ENCODE data around the gene HSPBP1.

- no peak for TF ChIP-seq ZNF639 (tag by site-specific recombination; IDR thresholded peaks at IDR 0.05)
- no peak for TF ChIP-seq CTCF (tag by site-specific recombination; IDR thresholded peaks at IDR 0.05)
- no peak for TF ChIP-seq ZNF426 (tag by site-specific recombination; IDR thresholded peaks at IDR 0.05)
- no peak for TF ChIP-seq ZNF664 (tag by site-specific recombination; IDR thresholded peaks at IDR 0.05)
- TF ChIP-seq ZNF350 (tag by site-specific recombination; IDR thresholded peaks at IDR 0.05), result no peak
- no peak for TF ChIP-seq ZNF501 (tag by site-specific recombination; IDR thresholded peaks at IDR 0.05)
Observed at GRCh38 chr19:55275851-55276719, 3.8 kb downstream of the HSPBP1 start.

Data from HEK293 (cell line).